HL-60 (cell line): ENCODE results near the gene C12orf60.

ENCODE experiments used
- CTCF ChIP-seq: IDR thresholded peaks from one replicate; pipeline ENCODE4 v1.5.1; 2011; ENCODE audit warnings: low read length, control low read depth, inconsistent platforms; ENCODE audit not compliant: insufficient read depth
- GABPA ChIP-seq: IDR thresholded peaks from 2 replicates; pipeline ENCODE4 v1.6.1; 2012; ENCODE audit warnings: low read depth
- POLR2AphosphoS5 ChIP-seq: IDR thresholded peaks from 2 replicates; pipeline ENCODE4 v1.6.1; 2012; ENCODE audit warnings: low read depth
- REST ChIP-seq: IDR thresholded peaks from 2 replicates; pipeline ENCODE4 v1.6.1; 2012; ENCODE audit warnings: low read depth; ENCODE audit not compliant: insufficient replicate concordance
- SPI1 ChIP-seq: IDR thresholded peaks from 2 replicates; pipeline ENCODE4 v1.6.1; 2012; ENCODE audit warnings: low read depth, mild to moderate bottlenecking, borderline replicate concordance

GRCh38 chr12:14844401-14844800 lies 40.9 kb downstream of the C12orf60 start:
- no peak for TF ChIP-seq CTCF
- TF ChIP-seq GABPA, result no peak
- TF ChIP-seq POLR2AphosphoS5, result no peak
- no peak for TF ChIP-seq REST
- TF ChIP-seq SPI1, result no peak
